K562 (cell line): ENCODE data around the gene SAMD11. TPM values are rescaled to one million over a fixed set of nuclear protein-coding genes. Genes with fewer than 3 reads are reported as not detected.
A peak's percentile ranks its signal among the peaks of the same experiment; 100 is the strongest.

Source experiments
- EZH2 ChIP-seq: IDR thresholded peaks from 2 replicates; pipeline ENCODE4 v1.6.1; 2012; ENCODE audit warnings: low read depth, mild to moderate bottlenecking, inconsistent platforms, low read length, borderline replicate concordance
- GATAD2B ChIP-seq: fragments of 450-650 bp; IDR thresholded peaks from 2 replicates; pipeline ENCODE4 v1.6.1; 2017; ENCODE audit warnings: mild to moderate bottlenecking, borderline replicate concordance
- KDM1A ChIP-seq, 2 experiments: fragments of 450-650 bp; IDR thresholded peaks; 2 replicates each; pipeline ENCODE4 v1.6.1; 2016; ENCODE audit warnings: mild to moderate bottlenecking in 2 of 2
- KLF13 ChIP-seq: fragments of 450-650 bp; IDR thresholded peaks from 2 replicates; pipeline ENCODE4 v1.6.1; 2016; ENCODE audit warnings: missing genetic modification characterization, low read depth, mild to moderate bottlenecking, missing compliant biosample characterization, moderate library complexity, borderline replicate concordance
- NEUROD1 ChIP-seq: fragments of 150-350 bp; IDR thresholded peaks from 2 replicates; pipeline ENCODE4 v1.6.1; 2014; ENCODE audit warnings: borderline replicate concordance, low read length, low read depth; ENCODE audit not compliant: partially characterized antibody
- NFE2 ChIP-seq: IDR thresholded peaks from 2 replicates; pipeline ENCODE4 v1.6.1; 2014; ENCODE audit warnings: antibody characterized with exemption, low read depth
- PML ChIP-seq: IDR thresholded peaks from 2 replicates; pipeline ENCODE4 v1.6.1; 2012; ENCODE audit warnings: low read length, inconsistent platforms
- SREBF2 ChIP-seq: sonication (generic); formaldehyde crosslinking; IDR thresholded peaks from 2 replicates; pipeline ENCODE4 v1.4.0; 2020; ENCODE audit warnings: mild to moderate bottlenecking, missing genetic modification reagents
- ZFX ChIP-seq: sonication (generic); formaldehyde crosslinking; IDR thresholded peaks from 2 replicates; pipeline ENCODE4 v1.8.0; 2022; ENCODE audit warnings: mild to moderate bottlenecking, missing genetic modification reagents, moderate library complexity
- ZNF184 ChIP-seq: sonication (generic); formaldehyde crosslinking; IDR thresholded peaks from 2 replicates; pipeline ENCODE4 v1.5.0; 2020; ENCODE audit warnings: missing genetic modification reagents
- polyA plus RNA-seq, 8 experiments: library from polyadenylated mRNA; depleted of rRNA in 4 of 8; stranded (reverse) in 5 of 8; unstranded in 3 of 8; fragments of >200 nt; fragmentation: Nextera tagmentation in 2 of 8; fragmentation: Illumina TruSeq in 1 of 8; extraction: Ambion mirVana in 2 of 8; extraction: Trizol in 1 of 8; gene quantifications; 2 replicates each; pipeline versions ENCODE4 v1.2.1 to v1.2.3, GENCODE V29; 2011 to 2014; ENCODE audit warnings: inconsistent platforms in 1 of 8, missing spikeins in 1 of 8
- total RNA-seq, 7 experiments: library from RNA; depleted of rRNA in 6 of 7; stranded (reverse); fragments of >200 nt in 6 of 7; fragmentation: Illumina TruSeq in 2 of 7; extraction: Trizol in 2 of 7; gene quantifications; 2 replicates each; pipeline versions ENCODE4 v1.2.1 to v1.2.3, GENCODE V29; 2011 to 2021; ENCODE audit warnings: low replicate concordance in 1 of 7
- TF ChIP-seq, protein P1 (sequence below): fragments of 200-800 bp; sonication (Bioruptor generic); IDR thresholded peaks from 2 replicates; pipeline ENCODE4 v1.6.1; 2017; ENCODE audit warnings: missing genetic modification characterization, missing compliant biosample characterization
- TF ChIP-seq, protein P2 (sequence below): IDR thresholded peaks from 3 replicates; pipeline ENCODE4 v1.6.1; 2011; ENCODE audit warnings: borderline replicate concordance, mild to moderate bottlenecking, moderate library complexity; ENCODE audit not compliant: insufficient read length; ENCODE audit errors: extremely low read depth
- TF ChIP-seq, protein P3 (sequence below), 2 experiments: IDR thresholded peaks in 1 of 2; conservative IDR thresholded peaks in 1 of 2; 2 replicates each; pipeline ENCODE4 v1.6.1; 2016; ENCODE audit warnings: low read depth in 2 of 2, mild to moderate bottlenecking in 1 of 2, missing compliant biosample characterization in 1 of 2, missing genetic modification characterization in 1 of 2, moderate library complexity in 1 of 2

SAMD11 gene
- total and polyA plus RNA-seq, 9 of the 15 experiments (the other 6 are each of a cell fraction or from before 2014, with no cell fraction given), result 0.07 to 0.82 (median 0.11) TPM; not detected in 2

DNA sequence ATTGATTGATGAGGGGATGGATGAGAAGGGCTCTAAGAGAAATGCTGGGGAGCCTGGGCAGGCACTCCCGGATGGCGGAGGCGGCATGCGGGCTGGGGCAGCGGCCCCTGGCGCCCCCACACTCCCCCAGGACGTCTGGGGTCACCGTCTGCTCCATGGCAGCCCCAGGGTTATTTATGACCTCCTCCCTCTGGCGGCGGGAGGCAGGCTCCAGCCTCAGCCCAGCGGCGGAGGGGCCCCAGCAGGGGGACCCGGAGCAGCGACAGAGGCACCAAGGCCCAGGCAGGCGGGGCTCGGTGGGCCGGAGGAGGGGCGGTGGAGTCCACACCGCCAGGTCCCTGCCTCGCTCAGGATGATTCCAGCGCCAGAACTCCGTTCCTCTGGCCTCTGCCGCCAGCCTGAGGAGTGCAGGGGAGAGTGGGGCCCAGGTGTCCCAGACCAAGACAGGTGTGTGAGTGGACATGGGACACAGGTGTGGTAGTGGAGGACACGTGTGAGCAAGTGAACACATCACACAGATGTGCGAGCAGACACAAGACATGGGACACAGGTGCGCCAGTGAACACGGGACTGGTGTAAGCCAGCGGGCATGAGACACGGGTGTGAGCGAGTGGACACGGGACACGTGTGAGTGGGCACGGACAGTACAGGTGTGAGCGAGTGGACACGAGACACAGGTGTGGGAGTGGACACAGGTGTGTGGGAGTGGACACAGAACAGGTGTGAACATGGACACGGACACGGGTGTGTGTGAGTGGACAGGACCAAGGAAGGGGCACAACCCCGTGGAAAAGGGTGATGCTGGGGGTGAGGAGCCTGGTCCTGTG is 2.5 kb upstream of the SAMD11 start (continued):
- TF ChIP-seq, protein P1, sequence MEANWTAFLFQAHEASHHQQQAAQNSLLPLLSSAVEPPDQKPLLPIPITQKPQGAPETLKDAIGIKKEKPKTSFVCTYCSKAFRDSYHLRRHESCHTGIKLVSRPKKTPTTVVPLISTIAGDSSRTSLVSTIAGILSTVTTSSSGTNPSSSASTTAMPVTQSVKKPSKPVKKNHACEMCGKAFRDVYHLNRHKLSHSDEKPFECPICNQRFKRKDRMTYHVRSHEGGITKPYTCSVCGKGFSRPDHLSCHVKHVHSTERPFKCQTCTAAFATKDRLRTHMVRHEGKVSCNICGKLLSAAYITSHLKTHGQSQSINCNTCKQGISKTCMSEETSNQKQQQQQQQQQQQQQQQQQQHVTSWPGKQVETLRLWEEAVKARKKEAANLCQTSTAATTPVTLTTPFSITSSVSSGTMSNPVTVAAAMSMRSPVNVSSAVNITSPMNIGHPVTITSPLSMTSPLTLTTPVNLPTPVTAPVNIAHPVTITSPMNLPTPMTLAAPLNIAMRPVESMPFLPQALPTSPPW (CRISPR knock-in tag), result peak; percentile 97
- peak; percentile 72; the same call in 1 of the 2 replicates for TF ChIP-seq GATAD2B
- peak; percentile 43 to 73; a peak in 3 of 4 replicates for TF ChIP-seq KDM1A (IDR thresholded peaks at IDR 0.05)
- no peak for TF ChIP-seq ZNF184 (CRISPR knock-in tag)
- TF ChIP-seq NEUROD1, result peak; percentile 99
- peak; percentile 60; the same call in 1 of the 2 replicates for TF ChIP-seq KLF13 (tag)
- TF ChIP-seq, protein P2, sequence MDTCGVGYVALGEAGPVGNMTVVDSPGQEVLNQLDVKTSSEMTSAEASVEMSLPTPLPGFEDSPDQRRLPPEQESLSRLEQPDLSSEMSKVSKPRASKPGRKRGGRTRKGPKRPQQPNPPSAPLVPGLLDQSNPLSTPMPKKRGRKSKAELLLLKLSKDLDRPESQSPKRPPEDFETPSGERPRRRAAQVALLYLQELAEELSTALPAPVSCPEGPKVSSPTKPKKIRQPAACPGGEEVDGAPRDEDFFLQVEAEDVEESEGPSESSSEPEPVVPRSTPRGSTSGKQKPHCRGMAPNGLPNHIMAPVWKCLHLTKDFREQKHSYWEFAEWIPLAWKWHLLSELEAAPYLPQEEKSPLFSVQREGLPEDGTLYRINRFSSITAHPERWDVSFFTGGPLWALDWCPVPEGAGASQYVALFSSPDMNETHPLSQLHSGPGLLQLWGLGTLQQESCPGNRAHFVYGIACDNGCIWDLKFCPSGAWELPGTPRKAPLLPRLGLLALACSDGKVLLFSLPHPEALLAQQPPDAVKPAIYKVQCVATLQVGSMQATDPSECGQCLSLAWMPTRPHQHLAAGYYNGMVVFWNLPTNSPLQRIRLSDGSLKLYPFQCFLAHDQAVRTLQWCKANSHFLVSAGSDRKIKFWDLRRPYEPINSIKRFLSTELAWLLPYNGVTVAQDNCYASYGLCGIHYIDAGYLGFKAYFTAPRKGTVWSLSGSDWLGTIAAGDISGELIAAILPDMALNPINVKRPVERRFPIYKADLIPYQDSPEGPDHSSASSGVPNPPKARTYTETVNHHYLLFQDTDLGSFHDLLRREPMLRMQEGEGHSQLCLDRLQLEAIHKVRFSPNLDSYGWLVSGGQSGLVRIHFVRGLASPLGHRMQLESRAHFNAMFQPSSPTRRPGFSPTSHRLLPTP, result peak; percentile 33
- no peak for TF ChIP-seq PML
- no peak for TF ChIP-seq SREBF2
- TF ChIP-seq, protein P3, sequence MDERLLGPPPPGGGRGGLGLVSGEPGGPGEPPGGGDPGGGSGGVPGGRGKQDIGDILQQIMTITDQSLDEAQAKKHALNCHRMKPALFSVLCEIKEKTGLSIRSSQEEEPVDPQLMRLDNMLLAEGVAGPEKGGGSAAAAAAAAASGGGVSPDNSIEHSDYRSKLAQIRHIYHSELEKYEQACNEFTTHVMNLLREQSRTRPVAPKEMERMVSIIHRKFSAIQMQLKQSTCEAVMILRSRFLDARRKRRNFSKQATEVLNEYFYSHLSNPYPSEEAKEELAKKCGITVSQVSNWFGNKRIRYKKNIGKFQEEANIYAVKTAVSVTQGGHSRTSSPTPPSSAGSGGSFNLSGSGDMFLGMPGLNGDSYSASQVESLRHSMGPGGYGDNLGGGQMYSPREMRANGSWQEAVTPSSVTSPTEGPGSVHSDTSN (CRISPR knock-in tag; IDR thresholded peaks at IDR 0.05; ENCODE audit: low read depth), result peak; percentile 58
- TF ChIP-seq, protein P3 (tag; conservative IDR thresholded peaks at IDR 0.05; ENCODE audit: low read depth), result peak; percentile 95
- 0 out of 2 replicates have a peak, but pooled peaks have one; percentile 3 for TF ChIP-seq NFE2
- TF ChIP-seq ZFX (CRISPR knock-in tag), result peak; percentile 45; the same call in 1 of the 2 replicates
- TF ChIP-seq EZH2, result no peak
